Ovary (tissue), 9 donors: ENCODE data around the gene ABHD16B. TPM values are rescaled to one million over a fixed set of nuclear protein-coding genes. Genes with fewer than 3 reads are reported as not detected.
A peak's percentile ranks its signal among the peaks of the same experiment; 100 is the strongest.
"Not testable (repeated sequence)": the region's sequence is repeated elsewhere in the genome, so short reads cannot be mapped to it uniquely, and the experiment has no call there.

Experiments
- DNase-seq, 5 donors: peaks; one replicate each; pipeline ENCODE4 v3.0.0-alpha.2; 2019 to 2020
- H3K27ac ChIP-seq, 2 donors: fragments of 200-600 bp; one replicate each; pipeline versions ENCODE4 v1.5.1 to v1.8.0; 2019 to 2022
- H3K27me3 ChIP-seq: fragments of 200-600 bp; one replicate; pipeline ENCODE4 v1.8.0; 2022
- H3K36me3 ChIP-seq: fragments of 200-600 bp; sonication (generic); one replicate; pipeline ENCODE4 v1.5.1; 2019
- H3K4me1 ChIP-seq: one replicate; pipeline ENCODE4 v1.8.1; 2013; ENCODE audit warnings: mild to moderate bottlenecking, moderate library complexity; ENCODE audit not compliant: insufficient read depth
- H3K4me3 ChIP-seq: fragments of 200-600 bp; sonication (generic); one replicate; pipeline ENCODE4 v1.5.1; 2017
- H3K9me3 ChIP-seq, 2 donors: fragments of 200-600 bp in 1 of 2; sonication (generic) in 1 of 2; one replicate each; pipeline versions ENCODE4 v1.5.1 to v1.8.1; 2013 to 2019; ENCODE audit warnings: mild to moderate bottlenecking in 1 of 2, moderate library complexity in 1 of 2
- CTCF ChIP-seq, 3 donors: fragments of 450-650 bp in 2 of 3; fragments of 200-600 bp in 1 of 3; IDR thresholded peaks; one replicate each; pipeline versions ENCODE4 v1.5.1 to v1.8.0; 2016 to 2022; ENCODE audit warnings: antibody characterized with exemption in 3 of 3, mild to moderate bottlenecking in 1 of 3
- EP300 ChIP-seq: sonication (generic); formaldehyde crosslinking; IDR thresholded peaks from one replicate; pipeline ENCODE4 v1.6.1; 2017; ENCODE audit warnings: antibody characterized with exemption
- POLR2A ChIP-seq: fragments of 450-650 bp; IDR thresholded peaks from one replicate; pipeline ENCODE4 v1.6.1; 2017; ENCODE audit warnings: antibody characterized with exemption, mild to moderate bottlenecking, moderate library complexity
- WGBS, 3 donors: extraction: QIAGEN DNeasy Blood & Tissue Kit in 1 of 3; methylation state at CpG; one replicate each; pipeline versions ENCODE4 v1.1.5 to v1.1.7; 2013 to 2017; 5-methylcytosine and 5-hydroxymethylcytosine counted together
- intact Hi-C, 4 donors: fragments of 100-400 bp; cut with DNase I; formaldehyde crosslinking; loops; one replicate each; pipeline versions ENCODE4 v1.11.0 to v1.15.1; 2022 to 2023
- polyA plus RNA-seq, 2 donors: library from polyadenylated mRNA; stranded (reverse); fragments of 200-250 nt in 1 of 2; fragments of 350-450 nt in 1 of 2; fragmentation: Illumina TruSeq in 1 of 2; extraction: RNeasy Lipid Tissue Mini Kit (QIAGEN cat#74804) in 1 of 2; gene quantifications; one replicate each; pipeline ENCODE4 v1.2.3, GENCODE V29; 2013 to 2014
- total RNA-seq, 7 donors: library from RNA; depleted of rRNA in 2 of 7; stranded (reverse); fragments of >200 nt in 2 of 7; fragmentation: NEBNext Ultra II Directional in 3 of 7; extraction: Animal tissue kit (Norgen Biotek cat#: 25700) in 3 of 7; gene quantifications; one replicate each; pipeline versions ENCODE4 v1.1.0 to v1.2.4, GENCODE V29; 2016 to 2023
- donor health status: DM: no; HTN: no; CAD: no; lungs with moderate emphysema.
- donor health status: DM: no; HTN: no; CAD: no.
- donor health status: Bipolar disorder and iron deficiency.
- donor health status: DM: yes; HTN: yes; CAD: no.
- donor health status: DM: no; HTN: no; CAD: no.
- donor health status: DM: yes; HTN: yes; CAD: no.

The ABHD16B gene
- total and polyA plus RNA-seq, 9 donors, result 0.57 TPM; not detected in 8

- TF ChIP-seq EP300 (no peak), CTCF (IDR thresholded peaks at IDR 0.05) (no peak), POLR2A (no peak)
- Histone ChIP-seq H3K27me3 (no peaks in the 10 kb centered on the region), H3K27ac (peak overlapping the region in 1 of 2 donors; percentile 80), H3K4me1 (peaks cover 20% of the 10 kb centered on the region), H3K9me3 (no peaks in the 10 kb centered on the region), H3K4me3 (no peak overlapping the region), H3K36me3 (no peaks in the 10 kb centered on the region)
- intact Hi-C loops, result loop anchor here (5.0 kb wide), 5 partner anchors 36 to 326 kb away; partner anchors contain the start of gene PTK6 (in 2 of the 4)
- no peak for DNase-seq
- WGBS, 3 donors, result 59 to 74% (median 67%) methylated on average over 18 of the region's 18 CpGs
These were observed 1.9 kb downstream of the ABHD16B start for GRCh38 chr20:63863021-63863797.

GRCh38 chr20:63863798-63864544, 2.7 kb downstream of the ABHD16B start:
- Histone ChIP-seq H3K9me3 (no peaks in the 10 kb centered on the region), H3K4me3 (peak overlapping the region; percentile 99), H3K4me1 (peaks cover 12% of the 10 kb centered on the region), H3K36me3 (no peaks in the 10 kb centered on the region), H3K27me3 (no peaks in the 10 kb centered on the region), H3K27ac (peak overlapping the region; percentile 66 to 80)
- peak; percentile 75 to 87 (median 87) for TF ChIP-seq CTCF (IDR thresholded peaks at IDR 0.05)
- no peak for TF ChIP-seq EP300
- 7 to 9% (median 7%) methylated on average over 28 to 38 of the region's 38 CpGs for WGBS, 3 donors
- peak; percentile 77 to 85 (median 80) for DNase-seq
- intact Hi-C loops, result loop anchor here (2.0 to 5.0 kb wide), 6 partner anchors 37 to 327 kb away; partner anchors contain the start of gene PTK6 (in 2 of the 4)

GRCh38 chr20:63864545-63864977, 3.3 kb downstream of the ABHD16B start:
- intact Hi-C loops, result loop anchor here (2.0 to 5.0 kb wide), 6 partner anchors 37 to 327 kb away; partner anchors contain the start of gene PTK6 (in 2 of the 4)
- Histone ChIP-seq H3K36me3 (no peaks in the 10 kb centered on the region), H3K4me3 (peak overlapping the region; percentile 99), H3K9me3 (no peaks in the 10 kb centered on the region), H3K27me3 (no peaks in the 10 kb centered on the region), H3K4me1 (peaks cover 7% of the 10 kb centered on the region), H3K27ac (peak overlapping the region; percentile 66 to 80)
- WGBS, 3 donors, result 0 to 1% (median 0%) methylated on average over 25 of the region's 25 CpGs
- TF ChIP-seq POLR2A (no peak), CTCF (IDR thresholded peaks at IDR 0.05) (peak in 1 of 3 donors; percentile 4)
- no peak for DNase-seq

- WGBS, 3 donors, result 0 to 1% (median 0%) methylated on average over 62 to 68 of the region's 68 CpGs
- Histone ChIP-seq H3K27ac (peak within 1 kb of the TSS; percentile 66 to 81), H3K4me3 (peak within 1 kb of the TSS; percentile 99), H3K27me3 (no peaks in the 10 kb centered on the region), H3K9me3 (no peaks in the 10 kb centered on the region), H3K36me3 (no peaks in the 10 kb centered on the region), H3K4me1 (peaks cover 7% of the 10 kb centered on the region)
- TF ChIP-seq POLR2A, result peak; percentile 72
- TF ChIP-seq CTCF (IDR thresholded peaks at IDR 0.05), result no peak
- TF ChIP-seq EP300, result no peak
- intact Hi-C loops, result loop anchor here (2.0 to 5.0 kb wide), 6 partner anchors 38 to 328 kb away; partner anchors contain the start of gene PTK6 (in 2 of the 4)
- DNase-seq, result peak; percentile 97 to 99 (median 99)
These were observed 3.8 kb downstream of the ABHD16B start, which contains the start of gene TPD52L2 for GRCh38 chr20:63864978-63865640. TPD52L2 (plus strand) TSS chr20:63865270; CDS start chr20:63865366, 96 bp downstream.

GRCh38 chr20:63867042-63867441, 5.7 kb downstream of the ABHD16B start:
- H3K9me3 ChIP-seq, H3K27me3 ChIP-seq, DNase-seq, intact Hi-C loops, H3K4me3 ChIP-seq, H3K36me3 ChIP-seq, H3K27ac ChIP-seq, H3K4me1 ChIP-seq: not testable (repeated sequence)
- 88 to 91% (median 89%) methylated on average over 13 of the region's 13 CpGs for WGBS, 3 donors
